SU-DHL-6 (cell line): Measurements from ENCODE around the gene HK1.

Experiments used
- H2AFZ ChIP-seq: fragments of 200-600 bp; sonication (generic); 2 replicates; pipeline ENCODE4 v1.6.1; 2014; ENCODE audit warnings: low read depth, mild to moderate bottlenecking, moderate library complexity, mixed read lengths, antibody characterized with exemption, low read length; ENCODE audit not compliant: severe bottlenecking
- H3F3A ChIP-seq: fragments of 200-600 bp; shearing (Covaris generic); 2 replicates; pipeline ENCODE4 v1.6.0; 2016; ENCODE audit warnings: antibody characterized with exemption, mild to moderate bottlenecking; ENCODE audit not compliant: insufficient read depth
- H3K27ac ChIP-seq: fragments of 200-600 bp; sonication (generic); 2 replicates; pipeline ENCODE4 v1.5.1; 2016; ENCODE audit warnings: low read depth, mild to moderate bottlenecking, low read length, moderate library complexity, mixed read lengths
- H3K27me3 ChIP-seq: fragments of 200-600 bp; sonication (generic), shearing (Covaris generic); 2 replicates; pipeline ENCODE4 v1.6.0; 2014; ENCODE audit warnings: mild to moderate bottlenecking, low read length
- H3K36me3 ChIP-seq: fragments of 200-600 bp; sonication (generic); 2 replicates; pipeline ENCODE4 v1.6.1; 2014; ENCODE audit warnings: mild to moderate bottlenecking, low read length, mixed read lengths
- H3K4me2 ChIP-seq: fragments of 300-600, 200-600 bp; shearing (Covaris generic), sonication (generic); 2 replicates; pipeline ENCODE4 v1.6.0; 2014; ENCODE audit warnings: low read length, low read depth, mild to moderate bottlenecking; ENCODE audit not compliant: poor library complexity, severe bottlenecking
- H3K4me3 ChIP-seq: fragments of 200-600 bp; sonication (generic); 2 replicates; pipeline ENCODE4 v1.5.1; 2014; ENCODE audit warnings: antibody characterized with exemption, low read length, mild to moderate bottlenecking, mixed read lengths; ENCODE audit not compliant: insufficient read depth, poor library complexity, severe bottlenecking
- H3K79me2 ChIP-seq: fragments of 200-600 bp; sonication (generic); 2 replicates; pipeline ENCODE4 v1.6.1; 2014; ENCODE audit warnings: mild to moderate bottlenecking, low read length, moderate library complexity; ENCODE audit not compliant: insufficient read depth
- H3K9ac ChIP-seq: fragments of 200-600 bp; sonication (generic); 2 replicates; pipeline ENCODE4 v1.7.0; 2014; ENCODE audit warnings: mild to moderate bottlenecking, low read length
- H3K9me2 ChIP-seq: fragments of 200-600 bp; sonication (generic); replicated peaks from 2 replicates; pipeline ENCODE4 v1.6.1; 2014; ENCODE audit warnings: low read length; ENCODE audit not compliant: insufficient read depth
- H3K9me3 ChIP-seq: fragments of 200-600 bp; sonication (generic); 2 replicates; pipeline ENCODE4 v1.6.1; 2014; ENCODE audit warnings: low read length, mixed read lengths; ENCODE audit not compliant: insufficient read depth
- H4K20me1 ChIP-seq: fragments of 200-600 bp; sonication (generic); 2 replicates; pipeline ENCODE4 v1.6.1; 2014; ENCODE audit warnings: low read depth, mild to moderate bottlenecking, antibody characterized with exemption, low read length, moderate library complexity, mixed read lengths
- EZH2phosphoT487 ChIP-seq: fragments of 200-600 bp; sonication (generic), shearing (Covaris generic); conservative IDR thresholded peaks from 2 replicates; pipeline ENCODE4 v1.6.1; 2018; ENCODE audit warnings: mild to moderate bottlenecking, antibody characterized with exemption, low read length, moderate library complexity, mixed read lengths
- TF ChIP-seq, protein P1 (sequence below): fragments of 200-600 bp; sonication (generic); IDR thresholded peaks from one replicate; pipeline ENCODE4 v1.5.1; 2017; ENCODE audit warnings: antibody characterized with exemption, mild to moderate bottlenecking, low read length, moderate library complexity; ENCODE audit not compliant: insufficient read depth, poor library complexity, severe bottlenecking

HK1 gene

DNA sequence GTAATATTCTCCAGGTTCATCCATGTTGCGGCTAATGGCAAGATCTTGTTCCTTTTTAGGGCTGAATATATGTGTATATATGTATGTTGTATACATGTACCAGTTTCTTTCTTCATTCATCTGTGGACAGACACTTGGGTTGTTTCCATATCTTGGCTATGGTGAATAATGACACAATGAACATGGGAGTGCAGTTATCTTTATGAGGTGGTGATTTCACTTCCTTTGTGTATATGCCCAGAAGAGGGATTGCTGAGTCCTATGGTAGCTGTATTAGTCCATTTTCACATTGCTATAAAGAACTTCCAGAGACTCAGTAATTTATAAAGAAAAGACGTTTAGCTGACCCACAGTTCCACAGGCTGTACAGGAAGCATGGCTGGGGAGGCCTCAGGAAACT lies 155.9 kb downstream of the HK1 start:
- TF ChIP-seq EZH2phosphoT487: no peak
- TF ChIP-seq, protein P1, sequence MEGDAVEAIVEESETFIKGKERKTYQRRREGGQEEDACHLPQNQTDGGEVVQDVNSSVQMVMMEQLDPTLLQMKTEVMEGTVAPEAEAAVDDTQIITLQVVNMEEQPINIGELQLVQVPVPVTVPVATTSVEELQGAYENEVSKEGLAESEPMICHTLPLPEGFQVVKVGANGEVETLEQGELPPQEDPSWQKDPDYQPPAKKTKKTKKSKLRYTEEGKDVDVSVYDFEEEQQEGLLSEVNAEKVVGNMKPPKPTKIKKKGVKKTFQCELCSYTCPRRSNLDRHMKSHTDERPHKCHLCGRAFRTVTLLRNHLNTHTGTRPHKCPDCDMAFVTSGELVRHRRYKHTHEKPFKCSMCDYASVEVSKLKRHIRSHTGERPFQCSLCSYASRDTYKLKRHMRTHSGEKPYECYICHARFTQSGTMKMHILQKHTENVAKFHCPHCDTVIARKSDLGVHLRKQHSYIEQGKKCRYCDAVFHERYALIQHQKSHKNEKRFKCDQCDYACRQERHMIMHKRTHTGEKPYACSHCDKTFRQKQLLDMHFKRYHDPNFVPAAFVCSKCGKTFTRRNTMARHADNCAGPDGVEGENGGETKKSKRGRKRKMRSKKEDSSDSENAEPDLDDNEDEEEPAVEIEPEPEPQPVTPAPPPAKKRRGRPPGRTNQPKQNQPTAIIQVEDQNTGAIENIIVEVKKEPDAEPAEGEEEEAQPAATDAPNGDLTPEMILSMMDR: no peak

DNA sequence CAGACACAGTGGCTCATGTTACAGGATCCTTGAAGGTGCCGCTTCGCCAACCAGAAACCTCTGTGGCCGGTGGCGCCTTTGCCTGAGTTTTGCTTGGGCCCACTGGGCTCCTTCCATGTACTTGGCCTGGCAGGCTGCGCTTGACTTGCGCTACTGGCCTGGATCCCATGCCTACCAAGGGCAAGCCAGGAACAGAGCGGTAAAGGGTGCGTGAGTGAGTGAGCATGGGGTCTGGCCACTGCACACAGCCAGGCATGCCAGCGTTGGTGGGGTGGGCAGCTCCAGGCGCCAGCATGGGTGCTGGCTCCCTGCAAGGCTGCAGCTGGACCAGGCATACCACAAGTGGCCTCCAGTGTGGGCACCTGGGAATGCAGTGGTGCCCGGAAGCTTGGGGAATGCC lies 156.6 kb downstream of the HK1 start:
- TF ChIP-seq, protein P1: no peak
- TF ChIP-seq EZH2phosphoT487: no peak
- no peaks in the 10 kb centered on the region for H3K27me3 ChIP-seq

More for the DNA sequence above, 155.9 kb downstream of the HK1 start:
- H2AFZ ChIP-seq: no peak overlapping the region
- no peak overlapping the region for H3K4me3 ChIP-seq
- H3K27ac ChIP-seq: no peak overlapping the region
- no peaks in the 10 kb centered on the region for H3K9me2 ChIP-seq
- H3F3A ChIP-seq: no peaks in the 10 kb centered on the region
- no peaks in the 10 kb centered on the region for H3K27me3 ChIP-seq
- H3K36me3 ChIP-seq: no peaks in the 10 kb centered on the region
- no peak overlapping the region for H3K4me2 ChIP-seq
- H3K9me3 ChIP-seq: no peaks in the 10 kb centered on the region
- H3K79me2 ChIP-seq: no peaks in the 10 kb centered on the region
- H3K9ac ChIP-seq: no peak overlapping the region
- no peaks in the 10 kb centered on the region for H4K20me1 ChIP-seq

DNA sequence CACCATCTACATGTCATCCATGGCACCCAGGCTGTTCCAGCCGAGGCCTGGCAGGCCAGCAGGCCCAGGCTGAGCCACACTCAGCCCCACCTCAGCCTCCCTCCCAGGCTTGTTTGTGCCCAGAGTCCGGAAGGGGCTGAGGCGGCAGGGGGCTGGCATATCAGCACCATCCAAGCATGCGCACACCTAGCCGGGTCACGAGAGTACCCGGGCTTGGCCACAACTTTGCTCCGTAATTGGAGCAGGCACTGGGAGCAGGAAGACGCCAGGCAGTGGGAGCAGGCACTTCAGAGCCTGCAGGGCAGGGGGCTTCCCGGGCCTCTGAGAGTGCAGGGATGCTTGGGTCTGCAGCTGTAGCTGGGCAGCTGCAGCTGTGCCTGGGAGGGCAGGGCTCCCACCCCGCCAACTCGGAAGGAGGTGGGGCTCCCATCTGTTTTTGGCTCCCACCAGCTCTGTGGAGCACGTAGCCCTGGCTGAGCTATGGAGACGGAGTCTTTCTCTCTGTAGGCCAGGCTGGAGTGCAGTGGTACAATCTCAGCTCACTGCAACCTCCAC lies 157.7 kb downstream of the HK1 start:
- no peak overlapping the region for H3K4me3 ChIP-seq
- H3K9me3 ChIP-seq: no peaks in the 10 kb centered on the region
- no peaks in the 10 kb centered on the region for H3K27me3 ChIP-seq
- no peak overlapping the region for H3K27ac ChIP-seq
- no peak overlapping the region for H3K9ac ChIP-seq
- no peaks in the 10 kb centered on the region for H3K36me3 ChIP-seq
- no peaks in the 10 kb centered on the region for H3K9me2 ChIP-seq
- TF ChIP-seq EZH2phosphoT487: no peak
- TF ChIP-seq, protein P1: no peak
- no peaks in the 10 kb centered on the region for H4K20me1 ChIP-seq
- no peak overlapping the region for H2AFZ ChIP-seq
- H3K4me2 ChIP-seq: no peak overlapping the region
- H3F3A ChIP-seq: no peaks in the 10 kb centered on the region
- H3K79me2 ChIP-seq: no peaks in the 10 kb centered on the region

More for the DNA sequence above, 156.6 kb downstream of the HK1 start:
- no peaks in the 10 kb centered on the region for H3K79me2 ChIP-seq
- no peak overlapping the region for H3K27ac ChIP-seq
- H3K9ac ChIP-seq: no peak overlapping the region
- H2AFZ ChIP-seq: no peak overlapping the region
- H3K9me2 ChIP-seq: no peaks in the 10 kb centered on the region
- H3K4me3 ChIP-seq: no peak overlapping the region
- H3F3A ChIP-seq: no peaks in the 10 kb centered on the region
- H3K9me3 ChIP-seq: no peaks in the 10 kb centered on the region
- no peak overlapping the region for H3K4me2 ChIP-seq
- no peaks in the 10 kb centered on the region for H3K36me3 ChIP-seq
- H4K20me1 ChIP-seq: no peaks in the 10 kb centered on the region
